AG04449 (cell line): Measurements from ENCODE around the gene IGF2BP3.

Source experiments
- CTCF ChIA-PET: fragments of 350-600 bp; formaldehyde crosslinking; extraction: SDS; loops from one replicate; lab custom pipeline; 2021; ENCODE audit warnings: antibody characterized with exemption; lab: Yijun Ruan, JAX
- POLR2A ChIA-PET: fragments of 400-600, 350-600 bp; formaldehyde crosslinking; extraction: SDS; loops from one replicate; lab custom pipeline; 2020; ENCODE audit warnings: antibody characterized with exemption, inconsistent platforms; lab: Yijun Ruan, JAX
- DNase-seq: peaks from one replicate; pipeline ENCODE4 v3.0.0-alpha.2; 2010; ENCODE audit warnings: low read depth, low spot score
- H3K4me3 ChIP-seq: 2 replicates; pipeline ENCODE4 v1.5.1; 2011; ENCODE audit warnings: low read depth, mild to moderate bottlenecking, control low read depth, low read length
- CTCF ChIP-seq: IDR thresholded peaks from one replicate; pipeline ENCODE4 v1.5.1; 2011; ENCODE audit warnings: mild to moderate bottlenecking, moderate library complexity, low read length, control low read depth, inconsistent platforms; ENCODE audit not compliant: insufficient read depth; ENCODE audit errors: missing control alignments

Gene IGF2BP3

GRCh38 chr7:23343806-23344475 is 126.3 kb downstream of the IGF2BP3 start:
- ChIA-PET CTCF (interaction anchor here (0.9 to 1.6 kb wide), 2 partner anchors 14 to 81 kb away, joined by 3 to 6 read pairs; no protein-coding TSS in a partner anchor), POLR2A (interaction anchor here (1.4 kb wide), 1 partner anchor 10 kb away, joined by 4 read pairs; no protein-coding TSS in a partner anchor)
- DNase-seq, result no peak
- no peak for TF ChIP-seq CTCF
- no peak overlapping the region for H3K4me3 ChIP-seq

GRCh38 chr7:23343102-23343501 is 127.2 kb downstream of the IGF2BP3 start:
- POLR2A ChIA-PET, result interaction anchor here (1.4 kb wide), 1 partner anchor 9 kb away, joined by 4 read pairs; no protein-coding TSS in a partner anchor

GRCh38 chr7:23341846-23342598 is 128.3 kb downstream of the IGF2BP3 start:
- DNase-seq, result no peak
- TF ChIP-seq CTCF, result no peak
- CTCF ChIA-PET, result no interaction called here
- H3K4me3 ChIP-seq, result no peak overlapping the region
- POLR2A ChIA-PET, result no interaction called here

More at GRCh38 chr7:23343102-23343501, 127.2 kb downstream of the IGF2BP3 start:
- TF ChIP-seq CTCF, result no peak
- no peak for DNase-seq
- no peak overlapping the region for H3K4me3 ChIP-seq
- CTCF ChIA-PET, result interaction anchor here (1.6 kb wide), 1 partner anchor 15 kb away, joined by 6 read pairs; no protein-coding TSS in a partner anchor

GRCh38 chr7:23338863-23339262 is 131.4 kb downstream of the IGF2BP3 start:
- ChIA-PET POLR2A (interaction anchor here (0.8 to 1.1 kb wide), 2 partner anchors 12 to 125 kb away, joined by 3 read pairs; no protein-coding TSS in a partner anchor), CTCF (interaction anchor here (0.6 to 1.0 kb wide), 2 partner anchors 8 to 253 kb away, joined by 3 read pairs; no protein-coding TSS in a partner anchor)

GRCh38 chr7:23338439-23338838 is 131.9 kb downstream of the IGF2BP3 start:
- no peak for DNase-seq
- ChIA-PET POLR2A (interaction anchor here (0.8 to 1.1 kb wide), 2 partner anchors 12 to 125 kb away, joined by 3 read pairs; no protein-coding TSS in a partner anchor), CTCF (interaction anchor here (0.6 kb wide), 1 partner anchor 253 kb away, joined by 3 read pairs; no protein-coding TSS in a partner anchor)
- no peak for TF ChIP-seq CTCF
- no peak overlapping the region for H3K4me3 ChIP-seq

More at GRCh38 chr7:23338863-23339262, 131.4 kb downstream of the IGF2BP3 start:
- DNase-seq, result no peak
- no peak overlapping the region for H3K4me3 ChIP-seq
- TF ChIP-seq CTCF, result no peak
